Gastroesophageal sphincter (tissue), 4 donors: ENCODE results near the gene KCNS3. TPM values are rescaled to one million over a fixed set of nuclear protein-coding genes. Genes with fewer than 3 reads are reported as not detected.
A peak's percentile ranks its signal among the peaks of the same experiment; 100 is the strongest.

ENCODE experiments used
- ATAC-seq: fragments of 150-250 bp; one replicate; pipeline ENCODE4 v1.9.1; 2016; ENCODE audit warnings: mild to moderate bottlenecking, moderate library complexity
- H3K27ac ChIP-seq, 4 donors: fragments of 200-600 bp; sonication (generic) in 3 of 4; 1 replicate in 3 of 4; 2 replicates in 1 of 4; pipeline ENCODE4 v1.5.1; 2016 to 2019
- H3K27me3 ChIP-seq: fragments of 200-600 bp; sonication (generic); one replicate; pipeline ENCODE4 v1.5.1; 2019
- H3K36me3 ChIP-seq, 2 donors: fragments of 200-600 bp; sonication (generic); one replicate each; pipeline ENCODE4 v1.5.1; 2019; ENCODE audit warnings: control low read depth in 1 of 2
- H3K4me1 ChIP-seq, 3 donors: fragments of 200-600 bp; sonication (generic); 1 replicate in 2 of 3; 2 replicates in 1 of 3; pipeline ENCODE4 v1.5.1; 2016 to 2019; ENCODE audit warnings: control low read depth in 2 of 3
- H3K4me3 ChIP-seq, 2 donors: fragments of 200-600 bp; sonication (generic); one replicate each; pipeline ENCODE4 v1.5.1; 2019; ENCODE audit warnings: mild to moderate bottlenecking in 1 of 2, moderate library complexity in 1 of 2
- H3K9me3 ChIP-seq, 3 donors: fragments of 200-600 bp; sonication (generic); one replicate each; pipeline ENCODE4 v1.5.1; 2017 to 2019; ENCODE audit warnings: control low read depth in 2 of 3
- CTCF ChIP-seq, 4 experiments: fragments of 200-600 bp in 2 of 4; fragments of 450-650 bp in 2 of 4; sonication (generic) in 1 of 4; IDR thresholded peaks; one replicate each; pipeline ENCODE4 v1.5.1; 2017 to 2019; ENCODE audit warnings: antibody characterized with exemption in 4 of 4, mild to moderate bottlenecking in 2 of 4, moderate library complexity in 2 of 4
- EP300 ChIP-seq: sonication (generic); formaldehyde crosslinking; IDR thresholded peaks from one replicate; pipeline ENCODE4 v1.6.1; 2017; ENCODE audit warnings: antibody characterized with exemption, mild to moderate bottlenecking
- POLR2A ChIP-seq, 2 donors: fragments of 450-650 bp; IDR thresholded peaks; one replicate each; pipeline ENCODE4 v1.6.1; 2017; ENCODE audit warnings: antibody characterized with exemption in 2 of 2, mild to moderate bottlenecking in 2 of 2, moderate library complexity in 1 of 2
- POLR2AphosphoS5 ChIP-seq: sonication (generic); formaldehyde crosslinking; IDR thresholded peaks from one replicate; pipeline ENCODE4 v1.6.1; 2017; ENCODE audit warnings: antibody characterized with exemption
- WGBS, 2 donors: methylation state at CpG; one replicate each; pipeline ENCODE4 v1.1.5; 2018; ENCODE audit warnings: low coverage in 1 of 2; 5-methylcytosine and 5-hydroxymethylcytosine counted together
- total RNA-seq, 4 donors: library from RNA; depleted of rRNA; stranded (reverse); fragments of >200 nt; gene quantifications; one replicate each; pipeline ENCODE4 v1.1.0, GENCODE V29; 2016

Gene KCNS3
- total RNA-seq, 4 donors from 2014 or later = 37.3 to 61.3 (median 38.0) TPM

DNA sequence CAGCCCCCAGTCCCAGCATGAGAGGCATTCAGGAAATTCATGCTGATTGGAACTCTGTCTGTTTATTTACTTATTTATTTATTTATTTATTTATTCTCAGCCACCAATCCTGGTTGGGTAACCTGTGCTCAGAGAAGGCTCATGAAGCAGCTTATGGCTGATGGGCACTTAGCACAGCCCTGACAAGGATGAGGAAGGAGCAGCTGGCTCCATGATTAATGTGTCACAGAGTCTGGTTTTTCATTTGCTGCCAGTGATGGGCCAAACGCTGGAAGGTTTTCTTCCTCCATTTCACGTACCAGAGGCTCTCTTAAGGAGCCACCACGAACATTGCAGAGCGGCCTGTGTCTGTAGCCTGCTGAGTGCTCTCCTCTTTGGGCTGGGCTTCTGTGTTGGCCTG, 28.3 kb upstream of the KCNS3 start:
- 90 to 100% methylated on average over 3 of the region's 4 CpGs for WGBS, 2 donors
- no peak for ATAC-seq
- no peak overlapping the region for H3K27ac ChIP-seq
- H3K36me3 ChIP-seq = no peaks in the 10 kb centered on the region
- no peaks in the 10 kb centered on the region for H3K9me3 ChIP-seq
- H3K4me3 ChIP-seq = no peak overlapping the region
- no peaks in the 10 kb centered on the region for H3K4me1 ChIP-seq
- no peak for TF ChIP-seq EP300
- TF ChIP-seq CTCF (IDR thresholded peaks at IDR 0.05) = no peak
- no peak for TF ChIP-seq POLR2AphosphoS5
- TF ChIP-seq POLR2A (IDR thresholded peaks at IDR 0.05) = no peak
- H3K27me3 ChIP-seq = no peaks in the 10 kb centered on the region

- no peak overlapping the region for H3K27ac ChIP-seq
- no peak for TF ChIP-seq POLR2AphosphoS5
- peak; percentile 84 to 91 (median 88) for TF ChIP-seq CTCF (IDR thresholded peaks at IDR 0.05)
- no peak for TF ChIP-seq EP300
- H3K9me3 ChIP-seq = no peaks in the 10 kb centered on the region
- no peaks in the 10 kb centered on the region for H3K36me3 ChIP-seq
- no peak overlapping the region for H3K4me3 ChIP-seq
- no peaks in the 10 kb centered on the region for H3K4me1 ChIP-seq
- no peaks in the 10 kb centered on the region for H3K27me3 ChIP-seq
- WGBS, 2 donors = 28 to 33% methylated on average over 6 to 7 of the region's 9 CpGs
- peak; percentile 54 for ATAC-seq
These were observed 26.5 kb upstream of the KCNS3 start for GRCh38 chr2:17851731-17852585.

GRCh38 chr2:17853799-17854198, 24.7 kb upstream of the KCNS3 start:
- peaks cover 6% of the 10 kb centered on the region for H3K27me3 ChIP-seq
- ATAC-seq = no peak
- H3K4me3 ChIP-seq = no peak overlapping the region
- H3K9me3 ChIP-seq = no peaks in the 10 kb centered on the region
- TF ChIP-seq CTCF (IDR thresholded peaks at IDR 0.05) (no peak), POLR2AphosphoS5 (no peak), EP300 (no peak), POLR2A (IDR thresholded peaks at IDR 0.05) (no peak)
- WGBS, 2 donors = 50 to 79% methylated on average over 3 to 4 of the region's 4 CpGs
- no peaks in the 10 kb centered on the region for H3K36me3 ChIP-seq
- no peak overlapping the region for H3K27ac ChIP-seq
- no peaks in the 10 kb centered on the region for H3K4me1 ChIP-seq

- no peak for TF ChIP-seq POLR2AphosphoS5
- TF ChIP-seq EP300 = no peak
- no peak for TF ChIP-seq CTCF (IDR thresholded peaks at IDR 0.05)
- TF ChIP-seq POLR2A (IDR thresholded peaks at IDR 0.05) = no peak
- no peak overlapping the region for H3K27ac ChIP-seq
- H3K4me3 ChIP-seq = no peak overlapping the region
- H3K36me3 ChIP-seq = no peaks in the 10 kb centered on the region
- no peak for ATAC-seq
- H3K9me3 ChIP-seq = no peaks in the 10 kb centered on the region
- peaks cover 6% of the 10 kb centered on the region for H3K27me3 ChIP-seq
- WGBS, 2 donors = 13 to 48% methylated on average over 1 to 3 of the region's 3 CpGs
- H3K4me1 ChIP-seq = no peaks in the 10 kb centered on the region
These were observed 21.4 kb upstream of the KCNS3 start for GRCh38 chr2:17857021-17857420.

DNA sequence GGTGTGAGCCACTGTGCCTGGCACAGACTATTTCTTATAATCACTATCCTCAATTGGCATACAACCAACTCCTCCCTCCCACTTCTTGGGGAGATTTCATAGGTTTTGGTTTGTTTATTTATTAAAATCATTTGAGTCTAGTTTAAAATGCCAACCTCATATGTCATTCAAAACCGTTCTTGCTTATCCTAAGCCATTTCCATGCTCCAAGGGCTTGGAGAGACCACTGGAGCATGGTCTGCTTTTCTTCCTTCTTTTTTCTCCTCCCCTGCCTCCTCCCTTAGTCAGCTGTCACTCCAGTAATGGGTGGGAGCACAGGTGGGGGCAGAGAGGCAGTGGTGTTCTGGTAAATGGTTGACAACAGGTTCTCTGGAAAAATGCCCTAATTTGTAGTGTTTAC, 20.4 kb upstream of the KCNS3 start:
- Histone ChIP-seq H3K36me3 (no peaks in the 10 kb centered on the region), H3K27me3 (peaks cover 6% of the 10 kb centered on the region), H3K27ac (no peak overlapping the region), H3K4me3 (no peak overlapping the region), H3K4me1 (no peaks in the 10 kb centered on the region), H3K9me3 (no peaks in the 10 kb centered on the region)
- ATAC-seq = no peak
- no peak for TF ChIP-seq CTCF (IDR thresholded peaks at IDR 0.05)
- TF ChIP-seq POLR2AphosphoS5 = no peak
- TF ChIP-seq EP300 = no peak
- no peak for TF ChIP-seq POLR2A (IDR thresholded peaks at IDR 0.05)
- 77 to 100% methylated on average over 1 of the region's 1 CpG for WGBS, 2 donors
